Measurements from ENCODE around the gene KRT20. TPM values are rescaled to one million over a fixed set of nuclear protein-coding genes. Genes with fewer than 3 reads are reported as not detected.

Gene KRT20
- total and polyA plus RNA-seq, 2 of the 13 experiments (the other 11 are each of a cell fraction or from before 2014, with no cell fraction given), result 0.13 to 0.20 TPM

DNA sequence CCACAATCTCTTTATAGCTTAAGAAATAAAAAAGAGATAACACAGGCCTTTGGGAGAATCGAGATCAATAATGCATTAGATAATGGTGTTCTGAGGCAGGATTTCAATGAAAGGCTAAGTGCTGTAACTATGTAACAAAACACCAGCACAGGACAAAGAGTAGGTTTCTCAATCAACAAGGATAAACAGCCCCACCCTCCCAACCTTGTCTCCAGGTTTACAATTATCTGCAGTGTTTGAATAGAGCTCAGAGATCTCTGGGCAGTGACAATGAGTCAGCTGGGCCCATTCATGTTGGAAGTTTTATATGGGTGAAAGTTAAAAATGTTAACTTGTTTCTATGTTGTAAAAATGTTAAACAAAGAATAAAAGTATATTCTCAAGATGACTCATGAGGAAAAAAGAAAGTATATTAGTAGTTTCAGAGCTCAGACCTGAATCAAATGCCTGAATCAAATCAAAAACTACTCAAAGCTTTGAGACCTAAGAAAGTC is 17.0 kb upstream of the KRT20 start (continued):
- TF ChIP-seq HNF4G (IDR thresholded peaks at IDR 0.05; ENCODE audit: borderline replicate concordance, low read depth, low read length) (peak; percentile 82), HNF4G (CRISPR knock-in tag; IDR thresholded peaks at IDR 0.05; ENCODE audit: borderline replicate concordance, low read depth) (no peak; the same call in 1 of the 2 replicates), NKX3-1 (CRISPR knock-in tag; IDR thresholded peaks at IDR 0.05) (peak; percentile 43; the same call in 1 of the 2 replicates), NFKB2 (CRISPR knock-in tag; IDR thresholded peaks at IDR 0.05; ENCODE audit: borderline replicate concordance) (no peak), HDAC1 (CRISPR knock-in tag; IDR thresholded peaks at IDR 0.05) (peak; percentile 78; the same call in 1 of the 2 replicates), DMAP1 (CRISPR knock-in tag; IDR thresholded peaks at IDR 0.05) (peak; percentile 68; the same call in 1 of the 2 replicates), KDM6A (CRISPR knock-in tag; IDR thresholded peaks at IDR 0.05; ENCODE audit: low read depth) (peak; percentile 83), ZNF619 (CRISPR knock-in tag; IDR thresholded peaks at IDR 0.05) (no peak), DNMT3B (CRISPR knock-in tag; conservative IDR thresholded peaks at IDR 0.05) (0 out of 2 replicates have a peak, but pooled peaks have one; percentile 58), SOX5 (CRISPR knock-in tag; IDR thresholded peaks at IDR 0.05; ENCODE audit: borderline replicate concordance) (peak; percentile 100), ZNF550 (CRISPR knock-in tag; IDR thresholded peaks at IDR 0.05; ENCODE audit: borderline replicate concordance) (no peak), MED1 (CRISPR knock-in tag; IDR thresholded peaks at IDR 0.05) (peak; percentile 94), ZNF670 (CRISPR knock-in tag; IDR thresholded peaks at IDR 0.05; ENCODE audit: borderline replicate concordance) (peak; percentile 82; the same call in 1 of the 2 replicates), NR3C1 (CRISPR knock-in tag; IDR thresholded peaks at IDR 0.05) (no peak)
- TF ChIP-seq, protein P1, sequence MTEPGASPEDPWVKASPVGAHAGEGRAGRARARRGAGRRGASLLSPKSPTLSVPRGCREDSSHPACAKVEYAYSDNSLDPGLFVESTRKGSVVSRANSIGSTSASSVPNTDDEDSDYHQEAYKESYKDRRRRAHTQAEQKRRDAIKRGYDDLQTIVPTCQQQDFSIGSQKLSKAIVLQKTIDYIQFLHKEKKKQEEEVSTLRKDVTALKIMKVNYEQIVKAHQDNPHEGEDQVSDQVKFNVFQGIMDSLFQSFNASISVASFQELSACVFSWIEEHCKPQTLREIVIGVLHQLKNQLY (CRISPR knock-in tag; IDR thresholded peaks at IDR 0.05), result no peak
- TF ChIP-seq, protein P2, sequence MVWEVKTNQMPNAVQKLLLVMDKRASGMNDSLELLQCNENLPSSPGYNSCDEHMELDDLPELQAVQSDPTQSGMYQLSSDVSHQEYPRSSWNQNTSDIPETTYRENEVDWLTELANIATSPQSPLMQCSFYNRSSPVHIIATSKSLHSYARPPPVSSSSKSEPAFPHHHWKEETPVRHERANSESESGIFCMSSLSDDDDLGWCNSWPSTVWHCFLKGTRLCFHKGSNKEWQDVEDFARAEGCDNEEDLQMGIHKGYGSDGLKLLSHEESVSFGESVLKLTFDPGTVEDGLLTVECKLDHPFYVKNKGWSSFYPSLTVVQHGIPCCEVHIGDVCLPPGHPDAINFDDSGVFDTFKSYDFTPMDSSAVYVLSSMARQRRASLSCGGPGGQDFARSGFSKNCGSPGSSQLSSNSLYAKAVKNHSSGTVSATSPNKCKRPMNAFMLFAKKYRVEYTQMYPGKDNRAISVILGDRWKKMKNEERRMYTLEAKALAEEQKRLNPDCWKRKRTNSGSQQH (CRISPR knock-in tag; IDR thresholded peaks at IDR 0.05; ENCODE audit: low read depth), result 0 out of 2 replicates have a peak, but pooled peaks have one; percentile 61
- TF ChIP-seq, protein P3, sequence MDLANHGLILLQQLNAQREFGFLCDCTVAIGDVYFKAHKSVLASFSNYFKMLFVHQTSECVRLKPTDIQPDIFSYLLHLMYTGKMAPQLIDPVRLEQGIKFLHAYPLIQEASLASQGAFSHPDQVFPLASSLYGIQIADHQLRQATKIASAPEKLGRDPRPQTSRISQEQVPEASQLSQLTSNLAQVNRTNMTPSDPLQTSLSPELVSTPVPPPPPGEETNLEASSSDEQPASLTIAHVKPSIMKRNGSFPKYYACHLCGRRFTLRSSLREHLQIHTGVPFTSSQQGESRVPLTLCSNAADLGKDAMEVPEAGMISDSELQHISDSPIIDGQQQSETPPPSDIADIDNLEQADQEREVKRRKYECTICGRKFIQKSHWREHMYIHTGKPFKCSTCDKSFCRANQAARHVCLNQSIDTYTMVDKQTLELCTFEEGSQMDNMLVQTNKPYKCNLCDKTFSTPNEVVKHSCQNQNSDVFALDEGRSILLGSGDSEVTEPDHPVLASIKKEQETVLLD (CRISPR knock-in tag; IDR thresholded peaks at IDR 0.05; ENCODE audit: low read depth), result no peak
- TF ChIP-seq, protein P4, sequence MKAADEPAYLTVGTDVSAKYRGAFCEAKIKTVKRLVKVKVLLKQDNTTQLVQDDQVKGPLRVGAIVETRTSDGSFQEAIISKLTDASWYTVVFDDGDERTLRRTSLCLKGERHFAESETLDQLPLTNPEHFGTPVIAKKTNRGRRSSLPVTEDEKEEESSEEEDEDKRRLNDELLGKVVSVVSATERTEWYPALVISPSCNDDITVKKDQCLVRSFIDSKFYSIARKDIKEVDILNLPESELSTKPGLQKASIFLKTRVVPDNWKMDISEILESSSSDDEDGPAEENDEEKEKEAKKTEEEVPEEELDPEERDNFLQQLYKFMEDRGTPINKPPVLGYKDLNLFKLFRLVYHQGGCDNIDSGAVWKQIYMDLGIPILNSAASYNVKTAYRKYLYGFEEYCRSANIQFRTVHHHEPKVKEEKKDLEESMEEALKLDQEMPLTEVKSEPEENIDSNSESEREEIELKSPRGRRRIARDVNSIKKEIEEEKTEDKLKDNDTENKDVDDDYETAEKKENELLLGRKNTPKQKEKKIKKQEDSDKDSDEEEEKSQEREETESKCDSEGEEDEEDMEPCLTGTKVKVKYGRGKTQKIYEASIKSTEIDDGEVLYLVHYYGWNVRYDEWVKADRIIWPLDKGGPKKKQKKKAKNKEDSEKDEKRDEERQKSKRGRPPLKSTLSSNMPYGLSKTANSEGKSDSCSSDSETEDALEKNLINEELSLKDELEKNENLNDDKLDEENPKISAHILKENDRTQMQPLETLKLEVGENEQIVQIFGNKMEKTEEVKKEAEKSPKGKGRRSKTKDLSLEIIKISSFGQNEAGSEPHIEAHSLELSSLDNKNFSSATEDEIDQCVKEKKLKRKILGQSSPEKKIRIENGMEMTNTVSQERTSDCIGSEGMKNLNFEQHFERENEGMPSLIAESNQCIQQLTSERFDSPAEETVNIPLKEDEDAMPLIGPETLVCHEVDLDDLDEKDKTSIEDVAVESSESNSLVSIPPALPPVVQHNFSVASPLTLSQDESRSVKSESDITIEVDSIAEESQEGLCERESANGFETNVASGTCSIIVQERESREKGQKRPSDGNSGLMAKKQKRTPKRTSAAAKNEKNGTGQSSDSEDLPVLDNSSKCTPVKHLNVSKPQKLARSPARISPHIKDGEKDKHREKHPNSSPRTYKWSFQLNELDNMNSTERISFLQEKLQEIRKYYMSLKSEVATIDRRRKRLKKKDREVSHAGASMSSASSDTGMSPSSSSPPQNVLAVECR (CRISPR knock-in tag; IDR thresholded peaks at IDR 0.05; ENCODE audit: borderline replicate concordance), result no peak
- TF ChIP-seq, protein P5, sequence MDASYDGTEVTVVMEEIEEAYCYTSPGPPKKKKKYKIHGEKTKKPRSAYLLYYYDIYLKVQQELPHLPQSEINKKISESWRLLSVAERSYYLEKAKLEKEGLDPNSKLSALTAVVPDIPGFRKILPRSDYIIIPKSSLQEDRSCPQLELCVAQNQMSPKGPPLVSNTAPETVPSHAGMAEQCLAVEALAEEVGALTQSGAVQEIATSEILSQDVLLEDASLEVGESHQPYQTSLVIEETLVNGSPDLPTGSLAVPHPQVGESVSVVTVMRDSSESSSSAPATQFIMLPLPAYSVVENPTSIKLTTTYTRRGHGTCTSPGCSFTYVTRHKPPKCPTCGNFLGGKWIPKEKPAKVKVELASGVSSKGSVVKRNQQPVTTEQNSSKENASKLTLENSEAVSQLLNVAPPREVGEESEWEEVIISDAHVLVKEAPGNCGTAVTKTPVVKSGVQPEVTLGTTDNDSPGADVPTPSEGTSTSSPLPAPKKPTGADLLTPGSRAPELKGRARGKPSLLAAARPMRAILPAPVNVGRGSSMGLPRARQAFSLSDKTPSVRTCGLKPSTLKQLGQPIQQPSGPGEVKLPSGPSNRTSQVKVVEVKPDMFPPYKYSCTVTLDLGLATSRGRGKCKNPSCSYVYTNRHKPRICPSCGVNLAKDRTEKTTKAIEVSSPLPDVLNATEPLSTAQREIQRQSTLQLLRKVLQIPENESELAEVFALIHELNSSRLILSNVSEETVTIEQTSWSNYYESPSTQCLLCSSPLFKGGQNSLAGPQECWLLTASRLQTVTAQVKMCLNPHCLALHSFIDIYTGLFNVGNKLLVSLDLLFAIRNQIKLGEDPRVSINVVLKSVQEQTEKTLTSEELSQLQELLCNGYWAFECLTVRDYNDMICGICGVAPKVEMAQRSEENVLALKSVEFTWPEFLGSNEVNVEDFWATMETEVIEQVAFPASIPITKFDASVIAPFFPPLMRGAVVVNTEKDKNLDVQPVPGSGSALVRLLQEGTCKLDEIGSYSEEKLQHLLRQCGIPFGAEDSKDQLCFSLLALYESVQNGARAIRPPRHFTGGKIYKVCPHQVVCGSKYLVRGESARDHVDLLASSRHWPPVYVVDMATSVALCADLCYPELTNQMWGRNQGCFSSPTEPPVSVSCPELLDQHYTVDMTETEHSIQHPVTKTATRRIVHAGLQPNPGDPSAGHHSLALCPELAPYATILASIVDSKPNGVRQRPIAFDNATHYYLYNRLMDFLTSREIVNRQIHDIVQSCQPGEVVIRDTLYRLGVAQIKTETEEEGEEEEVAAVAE (CRISPR knock-in tag; IDR thresholded peaks at IDR 0.05; ENCODE audit: borderline replicate concordance), result 0 out of 2 replicates have a peak, but pooled peaks have one; percentile 63

All from HepG2 (cell line).